Kidney (tissue), 14 donors: ENCODE measurements around the gene RDH13. TPM values are rescaled to one million over a fixed set of nuclear protein-coding genes. Genes with fewer than 3 reads are reported as not detected.
A peak's percentile ranks its signal among the peaks of the same experiment; 100 is the strongest.
"Not testable (repeated sequence)": the region's sequence is repeated elsewhere in the genome, so short reads cannot be mapped to it uniquely, and the experiment has no call there.

Experiments used
- DNase-seq, 5 donors: peaks; one replicate each; pipeline ENCODE4 v3.0.0-alpha.2; 2013 to 2020
- FAIRE-seq: peaks from 2 replicates; lab custom pipeline; 2012; peaks lifted over from hg19 to GRCh38; lab: Jason Lieb, UNC
- H3K27ac ChIP-seq, 2 donors: one replicate each; pipeline ENCODE4 v1.7.0; 2013; ENCODE audit warnings: low read depth in 2 of 2, low read length in 2 of 2, inconsistent platforms in 1 of 2
- H3K27me3 ChIP-seq: one replicate; pipeline ENCODE4 v1.7.1; 2013; ENCODE audit warnings: low read length, inconsistent platforms; ENCODE audit not compliant: control insufficient read depth, insufficient read depth
- H3K36me3 ChIP-seq, 3 donors: one replicate each; pipeline versions ENCODE4 v1.7.0 to v1.7.1; 2013; ENCODE audit warnings: low read length in 3 of 3, control low read depth in 1 of 3, inconsistent platforms in 1 of 3; ENCODE audit not compliant: insufficient read depth in 3 of 3, control insufficient read depth in 2 of 3
- H3K4me1 ChIP-seq, 3 donors: one replicate each; pipeline versions ENCODE4 v1.7.0 to v1.7.1; 2013; ENCODE audit warnings: low read length in 3 of 3, inconsistent platforms in 1 of 3, low read depth in 1 of 3; ENCODE audit not compliant: control insufficient read depth in 2 of 3, insufficient read depth in 2 of 3
- H3K4me3 ChIP-seq, 3 donors: one replicate each; pipeline versions ENCODE4 v1.7.0 to v1.8.1; 2013; ENCODE audit warnings: low read length in 3 of 3, control low read depth in 1 of 3, inconsistent platforms in 1 of 3
- H3K9ac ChIP-seq, 3 donors: one replicate each; pipeline versions ENCODE4 v1.7.0 to v1.7.1; 2013; ENCODE audit warnings: low read length in 3 of 3, control low read depth in 1 of 3, inconsistent platforms in 1 of 3
- H3K9me3 ChIP-seq, 3 donors: one replicate each; pipeline versions ENCODE4 v1.7.0 to v1.7.1; 2013; ENCODE audit warnings: low read length in 3 of 3, control low read depth in 1 of 3, inconsistent platforms in 1 of 3; ENCODE audit not compliant: control insufficient read depth in 2 of 3, insufficient read depth in 1 of 3
- intact Hi-C: fragments of 100-400 bp; cut with DNase I; formaldehyde crosslinking; loops from one replicate; pipeline ENCODE4 v1.11.1; 2022
- polyA plus RNA-seq: library from polyadenylated mRNA; stranded (reverse); fragments of 350-450 nt; fragmentation: Illumina TruSeq; extraction: RNeasy Lipid Tissue Mini Kit (QIAGEN cat#74804); gene quantifications from one replicate; pipeline ENCODE4 v1.2.3, GENCODE V29; 2014; ENCODE audit warnings: low read depth, low replicate concordance; ENCODE audit not compliant: insufficient read depth
- total RNA-seq: library from RNA; stranded (reverse); fragmentation: NEBNext Ultra II Directional; extraction: Animal tissue kit (Norgen Biotek cat#: 25700); gene quantifications from one replicate; pipeline ENCODE4 v1.2.1, GENCODE V29; 2021
- TF ChIP-seq, protein P1 (sequence below): IDR thresholded peaks from 3 replicates; pipeline ENCODE4 v1.5.1; 2012; ENCODE audit warnings: mild to moderate bottlenecking, moderate library complexity, borderline replicate concordance; ENCODE audit not compliant: insufficient read depth; ENCODE audit errors: extremely low read depth
- donor health status: control.
- donor health status: control.
- donor health status: control.
- donor health status: control.
- donor health status: control.
- donor health status: DM: yes; HTN: yes; CAD: no.
- donor health status: Normal renal cell carcinoma (clear cell type).

RDH13 gene
- total and polyA plus RNA-seq, 2 donors from 2014 or later = 24.9 to 38.7 TPM

DNA sequence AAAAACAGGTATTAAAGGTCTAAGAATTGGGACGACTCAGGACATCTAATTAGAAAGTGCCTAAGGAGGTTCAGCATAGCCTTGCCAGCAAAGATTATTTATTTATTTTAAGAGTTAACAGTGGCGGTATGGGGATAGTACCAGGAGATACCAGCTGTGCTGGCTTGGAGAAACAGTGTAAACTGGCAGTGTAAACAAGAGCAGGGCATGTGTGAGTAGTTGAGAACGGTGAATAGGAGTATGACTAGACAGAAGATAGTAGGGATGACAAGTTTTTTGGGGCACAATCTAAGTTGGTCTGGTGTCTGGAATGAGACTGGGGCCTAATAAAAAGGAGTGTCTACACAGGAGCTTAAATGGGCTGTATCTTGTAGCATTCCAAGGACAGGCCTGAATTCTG lies 55.4 kb downstream of the RDH13 start:
- H3K4me3 ChIP-seq, FAIRE-seq, intact Hi-C loops, DNase-seq, H3K27me3 ChIP-seq, H3K9ac ChIP-seq, H3K4me1 ChIP-seq, H3K36me3 ChIP-seq, H3K27ac ChIP-seq: not testable (repeated sequence)
- H3K9me3 ChIP-seq = peaks cover 0 to 13% (median 0%) of the 10 kb centered on the region in 3 donors

- FAIRE-seq, H3K4me1 ChIP-seq, H3K27ac ChIP-seq, H3K27me3 ChIP-seq, H3K36me3 ChIP-seq, DNase-seq, intact Hi-C loops, H3K9ac ChIP-seq, H3K4me3 ChIP-seq: not testable (repeated sequence)
- H3K9me3 ChIP-seq = peaks cover 0 to 13% (median 0%) of the 10 kb centered on the region in 3 donors
These were observed 56.2 kb downstream of the RDH13 start for GRCh38 chr19:55006795-55007194.

- H3K27me3 ChIP-seq = no peaks in the 10 kb centered on the region
- no peak for FAIRE-seq
These were observed 57.1 kb downstream of the RDH13 start for GRCh38 chr19:55005684-55006488.

GRCh38 chr19:55000761-55001160 lies 62.2 kb downstream of the RDH13 start:
- Histone ChIP-seq H3K4me3 (no peak overlapping the region), H3K4me1 (no peaks in the 10 kb centered on the region), H3K27ac (no peak overlapping the region), H3K9ac (no peak overlapping the region), H3K9me3 (peaks cover 0 to 8% (median 0%) of the 10 kb centered on the region in 3 donors), H3K27me3 (no peaks in the 10 kb centered on the region), H3K36me3 (no peaks in the 10 kb centered on the region)
- no peak for DNase-seq
- intact Hi-C loops = no loop called here
- FAIRE-seq = no peak
- TF ChIP-seq, protein P1, sequence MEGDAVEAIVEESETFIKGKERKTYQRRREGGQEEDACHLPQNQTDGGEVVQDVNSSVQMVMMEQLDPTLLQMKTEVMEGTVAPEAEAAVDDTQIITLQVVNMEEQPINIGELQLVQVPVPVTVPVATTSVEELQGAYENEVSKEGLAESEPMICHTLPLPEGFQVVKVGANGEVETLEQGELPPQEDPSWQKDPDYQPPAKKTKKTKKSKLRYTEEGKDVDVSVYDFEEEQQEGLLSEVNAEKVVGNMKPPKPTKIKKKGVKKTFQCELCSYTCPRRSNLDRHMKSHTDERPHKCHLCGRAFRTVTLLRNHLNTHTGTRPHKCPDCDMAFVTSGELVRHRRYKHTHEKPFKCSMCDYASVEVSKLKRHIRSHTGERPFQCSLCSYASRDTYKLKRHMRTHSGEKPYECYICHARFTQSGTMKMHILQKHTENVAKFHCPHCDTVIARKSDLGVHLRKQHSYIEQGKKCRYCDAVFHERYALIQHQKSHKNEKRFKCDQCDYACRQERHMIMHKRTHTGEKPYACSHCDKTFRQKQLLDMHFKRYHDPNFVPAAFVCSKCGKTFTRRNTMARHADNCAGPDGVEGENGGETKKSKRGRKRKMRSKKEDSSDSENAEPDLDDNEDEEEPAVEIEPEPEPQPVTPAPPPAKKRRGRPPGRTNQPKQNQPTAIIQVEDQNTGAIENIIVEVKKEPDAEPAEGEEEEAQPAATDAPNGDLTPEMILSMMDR = no peak

More at GRCh38 chr19:55005684-55006488, 57.1 kb downstream of the RDH13 start:
- H3K9me3 ChIP-seq = peaks cover 0 to 13% (median 0%) of the 10 kb centered on the region in 3 donors
- no peaks in the 10 kb centered on the region for H3K4me1 ChIP-seq
- no peaks in the 10 kb centered on the region for H3K36me3 ChIP-seq
- intact Hi-C loops = no loop called here
- peak overlapping the region in 2 of 3 donors; percentile 35 to 55 for H3K4me3 ChIP-seq
- H3K9ac ChIP-seq = no peak overlapping the region
- no peak overlapping the region for H3K27ac ChIP-seq
- TF ChIP-seq, protein P1 = no peak
- peak in 3 of 5 donors; percentile 35 to 65 (median 61) for DNase-seq

- H3K9me3 ChIP-seq, H3K27me3 ChIP-seq, H3K27ac ChIP-seq, intact Hi-C loops, H3K36me3 ChIP-seq, H3K4me3 ChIP-seq, H3K9ac ChIP-seq, DNase-seq, H3K4me1 ChIP-seq, FAIRE-seq: not testable (repeated sequence)
These were observed 64.2 kb downstream of the RDH13 start for GRCh38 chr19:54998751-54999239.
